Liver (tissue), 9 donors: ENCODE measurements around the gene CRYBG2. TPM values are rescaled to one million over a fixed set of nuclear protein-coding genes. Genes with fewer than 3 reads are reported as not detected.

Source experiments
- DNase-seq: peaks from one replicate; pipeline ENCODE4 v3.0.0-alpha.2; 2017; ENCODE audit warnings: low spot score
- H3K27ac ChIP-seq, 2 donors: one replicate each; pipeline ENCODE4 v1.7.0; 2013; ENCODE audit warnings: inconsistent platforms in 2 of 2, low read length in 2 of 2, control low read depth in 1 of 2, low read depth in 1 of 2, mild to moderate bottlenecking in 1 of 2
- H3K27me3 ChIP-seq, 4 donors: one replicate each; pipeline versions ENCODE4 v1.6.1 to v1.7.0; 2013; ENCODE audit warnings: low read length in 3 of 4, inconsistent platforms in 1 of 4, mild to moderate bottlenecking in 1 of 4, moderate library complexity in 1 of 4; ENCODE audit not compliant: control insufficient read depth in 4 of 4, insufficient read depth in 4 of 4
- H3K36me3 ChIP-seq, 4 donors: one replicate each; pipeline versions ENCODE4 v1.6.1 to v1.7.0; 2013; ENCODE audit warnings: low read length in 3 of 4, mild to moderate bottlenecking in 3 of 4, low read depth in 1 of 4, moderate library complexity in 1 of 4; ENCODE audit not compliant: control insufficient read depth in 4 of 4, insufficient read depth in 3 of 4
- H3K4me1 ChIP-seq, 4 donors: one replicate each; pipeline versions ENCODE4 v1.6.1 to v1.7.0; 2013; ENCODE audit warnings: low read length in 3 of 4, mild to moderate bottlenecking in 3 of 4, moderate library complexity in 1 of 4; ENCODE audit not compliant: control insufficient read depth in 4 of 4, insufficient read depth in 4 of 4
- H3K4me3 ChIP-seq, 3 donors: one replicate each; pipeline versions ENCODE4 v1.6.1 to v1.7.0; 2013; ENCODE audit warnings: low read length in 3 of 3, control low read depth in 1 of 3, low read depth in 1 of 3, mild to moderate bottlenecking in 1 of 3
- H3K9ac ChIP-seq, 2 donors: one replicate each; pipeline ENCODE4 v1.7.0; 2013; ENCODE audit warnings: low read length in 2 of 2, mild to moderate bottlenecking in 2 of 2, moderate library complexity in 2 of 2, control low read depth in 1 of 2, low read depth in 1 of 2
- H3K9me3 ChIP-seq, 4 donors: one replicate each; pipeline versions ENCODE4 v1.6.1 to v1.7.0; 2013; ENCODE audit warnings: low read length in 3 of 4; ENCODE audit not compliant: control insufficient read depth in 4 of 4
- ATF3 ChIP-seq: IDR thresholded peaks from 2 replicates; pipeline ENCODE4 v1.6.1; 2016; ENCODE audit warnings: antibody characterized with exemption
- EGR1 ChIP-seq, 2 donors: IDR thresholded peaks; 2 replicates each; pipeline ENCODE4 v1.6.1; 2016 to 2018; ENCODE audit warnings: antibody characterized with exemption in 2 of 2, low read depth in 2 of 2
- FOXA1 ChIP-seq: IDR thresholded peaks from 2 replicates; pipeline ENCODE4 v1.6.1; 2016; ENCODE audit warnings: antibody characterized with exemption
- FOXA2 ChIP-seq: IDR thresholded peaks from 2 replicates; pipeline ENCODE4 v1.6.1; 2016; ENCODE audit warnings: antibody characterized with exemption
- GABPA ChIP-seq, 2 donors: IDR thresholded peaks in 1 of 2; conservative IDR thresholded peaks in 1 of 2; 2 replicates each; pipeline ENCODE4 v1.6.1; 2016; ENCODE audit warnings: antibody characterized with exemption in 2 of 2, mild to moderate bottlenecking in 1 of 2, moderate library complexity in 1 of 2
- HNF4A ChIP-seq, 2 donors: conservative IDR thresholded peaks; 2 replicates each; pipeline ENCODE4 v1.6.1; 2016; ENCODE audit warnings: antibody characterized with exemption in 2 of 2, mild to moderate bottlenecking in 2 of 2
- HNF4G ChIP-seq: IDR thresholded peaks from 2 replicates; pipeline ENCODE4 v1.6.1; 2016; ENCODE audit warnings: antibody characterized with exemption
- JUND ChIP-seq, 2 donors: IDR thresholded peaks; 2 replicates each; pipeline ENCODE4 v1.6.1; 2016; ENCODE audit warnings: antibody characterized with exemption in 2 of 2
- MAX ChIP-seq: IDR thresholded peaks from 2 replicates; pipeline ENCODE4 v1.6.1; 2016; ENCODE audit warnings: antibody characterized with exemption
- NR2F2 ChIP-seq: IDR thresholded peaks from 2 replicates; pipeline ENCODE4 v1.6.1; 2016; ENCODE audit warnings: antibody characterized with exemption
- RAD21 ChIP-seq, 2 donors: IDR thresholded peaks; 2 replicates each; pipeline ENCODE4 v1.6.1; 2016; ENCODE audit warnings: antibody characterized with exemption in 2 of 2, mild to moderate bottlenecking in 2 of 2
- REST ChIP-seq: IDR thresholded peaks from 2 replicates; pipeline ENCODE4 v1.6.1; 2016; ENCODE audit warnings: antibody characterized with exemption, mild to moderate bottlenecking
- RXRA ChIP-seq, 2 donors: IDR thresholded peaks; 2 replicates each; pipeline ENCODE4 v1.6.1; 2017 to 2018; ENCODE audit warnings: antibody characterized with exemption in 2 of 2, mild to moderate bottlenecking in 1 of 2
- SP1 ChIP-seq: IDR thresholded peaks from 2 replicates; pipeline ENCODE4 v1.6.1; 2018; ENCODE audit warnings: antibody characterized with exemption, mild to moderate bottlenecking
- TAF1 ChIP-seq: conservative IDR thresholded peaks from 2 replicates; pipeline ENCODE4 v1.6.1; 2016; ENCODE audit warnings: antibody characterized with exemption, mild to moderate bottlenecking
- YY1 ChIP-seq: IDR thresholded peaks from 2 replicates; pipeline ENCODE4 v1.6.1; 2016; ENCODE audit warnings: antibody characterized with exemption, mild to moderate bottlenecking
- ZBTB33 ChIP-seq: IDR thresholded peaks from 2 replicates; pipeline ENCODE4 v1.6.1; 2016; ENCODE audit warnings: antibody characterized with exemption
- WGBS: extraction: QIAGEN DNeasy Blood & Tissue Kit; methylation state at CpG from one replicate; pipeline ENCODE4 v1.1.7; 2013; 5-methylcytosine and 5-hydroxymethylcytosine counted together
- polyA plus RNA-seq, 2 donors: library from polyadenylated mRNA; stranded (reverse) in 1 of 2; unstranded in 1 of 2; fragments of 200-250 nt in 1 of 2; fragments of >200 nt in 1 of 2; fragmentation: Nextera tagmentation in 1 of 2; extraction: Ambion mirVana in 1 of 2; gene quantifications; one replicate each; pipeline versions ENCODE4 v1.2.1 to v1.2.3, GENCODE V29; 2013 to 2015
- total RNA-seq, 2 donors: library from RNA; depleted of rRNA; stranded (reverse); fragments of >200 nt; gene quantifications; one replicate each; pipeline ENCODE4 v1.2.3, GENCODE V29; 2014
- TF ChIP-seq, protein P1 (sequence below): fragments of 150-350 bp; IDR thresholded peaks from 2 replicates; pipeline ENCODE4 v1.5.1; 2017; ENCODE audit warnings: improper control_type of control experiment, low read depth, low read length; ENCODE audit not compliant: missing input control
- donor health status: healthy.
- donor health status: healthy.
- donor health status: healthy.
- donor health status: healthy.
- donor health status: healthy.

The CRYBG2 gene
- total and polyA plus RNA-seq, 4 donors, result under 0.01 to 0.12 (median under 0.01) TPM; not detected in 1

GRCh38 chr1:26368006-26368405 lies 14.1 kb upstream of the CRYBG2 start:
- no peaks in the 10 kb centered on the region for H3K9me3 ChIP-seq
- WGBS, result 91% methylated on average over 4 of the region's 4 CpGs
- no peak for TF ChIP-seq EGR1 (IDR thresholded peaks at IDR 0.05; ENCODE audit: low read depth in 2 of 2)
- no peak for TF ChIP-seq ZBTB33
- no peak for TF ChIP-seq YY1
- TF ChIP-seq, protein P1, sequence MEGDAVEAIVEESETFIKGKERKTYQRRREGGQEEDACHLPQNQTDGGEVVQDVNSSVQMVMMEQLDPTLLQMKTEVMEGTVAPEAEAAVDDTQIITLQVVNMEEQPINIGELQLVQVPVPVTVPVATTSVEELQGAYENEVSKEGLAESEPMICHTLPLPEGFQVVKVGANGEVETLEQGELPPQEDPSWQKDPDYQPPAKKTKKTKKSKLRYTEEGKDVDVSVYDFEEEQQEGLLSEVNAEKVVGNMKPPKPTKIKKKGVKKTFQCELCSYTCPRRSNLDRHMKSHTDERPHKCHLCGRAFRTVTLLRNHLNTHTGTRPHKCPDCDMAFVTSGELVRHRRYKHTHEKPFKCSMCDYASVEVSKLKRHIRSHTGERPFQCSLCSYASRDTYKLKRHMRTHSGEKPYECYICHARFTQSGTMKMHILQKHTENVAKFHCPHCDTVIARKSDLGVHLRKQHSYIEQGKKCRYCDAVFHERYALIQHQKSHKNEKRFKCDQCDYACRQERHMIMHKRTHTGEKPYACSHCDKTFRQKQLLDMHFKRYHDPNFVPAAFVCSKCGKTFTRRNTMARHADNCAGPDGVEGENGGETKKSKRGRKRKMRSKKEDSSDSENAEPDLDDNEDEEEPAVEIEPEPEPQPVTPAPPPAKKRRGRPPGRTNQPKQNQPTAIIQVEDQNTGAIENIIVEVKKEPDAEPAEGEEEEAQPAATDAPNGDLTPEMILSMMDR, result no peak
- no peak for TF ChIP-seq REST
- TF ChIP-seq HNF4A (conservative IDR thresholded peaks at IDR 0.05), result no peak
- TF ChIP-seq TAF1, result no peak
- TF ChIP-seq JUND (IDR thresholded peaks at IDR 0.05), result no peak
- TF ChIP-seq GABPA (IDR thresholded peaks at IDR 0.05 in 1 of 2, conservative IDR thresholded peaks at IDR 0.05 in 1 of 2), result no peak
- no peak for TF ChIP-seq RAD21 (IDR thresholded peaks at IDR 0.05)
- no peak for TF ChIP-seq SP1
- TF ChIP-seq FOXA2, result no peak
- no peak for TF ChIP-seq MAX
- no peak for TF ChIP-seq NR2F2
- no peak for TF ChIP-seq FOXA1
- no peak for TF ChIP-seq HNF4G
- TF ChIP-seq ATF3, result no peak
- TF ChIP-seq RXRA (IDR thresholded peaks at IDR 0.05), result no peak
- H3K9ac ChIP-seq, result no peak overlapping the region
- no peaks in the 10 kb centered on the region for H3K27me3 ChIP-seq
- H3K4me3 ChIP-seq, result no peak overlapping the region
- no peaks in the 10 kb centered on the region for H3K4me1 ChIP-seq
- H3K36me3 ChIP-seq, result no peaks in the 10 kb centered on the region
- H3K27ac ChIP-seq, result no peak overlapping the region
- DNase-seq, result no peak
